HepG2 (cell line): ENCODE measurements around the gene COG4. TPM values are rescaled to one million over a fixed set of nuclear protein-coding genes. Genes with fewer than 3 reads are reported as not detected.
A peak's percentile ranks its signal among the peaks of the same experiment; 100 is the strongest.

Experiments
- ARNTL ChIP-seq: sonication (generic); formaldehyde crosslinking; IDR thresholded peaks from 2 replicates; pipeline ENCODE4 v1.4.0; 2020; ENCODE audit warnings: mild to moderate bottlenecking, missing genetic modification reagents
- CC2D1A ChIP-seq: sonication (generic); formaldehyde crosslinking; IDR thresholded peaks from 2 replicates; pipeline ENCODE4 v1.8.1; 2023; ENCODE audit warnings: mild to moderate bottlenecking, missing genetic modification reagents
- FOXA1 ChIP-seq, 2 experiments: fragments of 450-650 bp in 1 of 2; sonication (generic) in 1 of 2; formaldehyde crosslinking in 1 of 2; IDR thresholded peaks; 2 replicates each; pipeline versions ENCODE4 v1.4.0 to v1.6.1; 2016 to 2020; ENCODE audit warnings: missing genetic modification reagents in 1 of 2
- KDM2A ChIP-seq: sonication (generic); formaldehyde crosslinking; IDR thresholded peaks from 2 replicates; pipeline ENCODE4 v1.4.0; 2020; ENCODE audit warnings: low read depth, missing genetic modification reagents, borderline replicate concordance
- KDM3A ChIP-seq: IDR thresholded peaks from 2 replicates; pipeline ENCODE4 v1.6.1; 2018; ENCODE audit warnings: low read depth, missing compliant biosample characterization
- KDM4B ChIP-seq: sonication (generic); formaldehyde crosslinking; IDR thresholded peaks from 2 replicates; pipeline ENCODE4 v1.4.0; 2020; ENCODE audit warnings: missing genetic modification reagents
- MIER2 ChIP-seq: IDR thresholded peaks from 2 replicates; pipeline ENCODE4 v1.6.1; 2016; ENCODE audit warnings: missing biosample characterization, missing genetic modification reagents
- RAD21 ChIP-seq: fragments of 450-650 bp; formaldehyde crosslinking; IDR thresholded peaks from 2 replicates; pipeline ENCODE4 v1.5.0; 2020; ENCODE audit warnings: mild to moderate bottlenecking
- SRSF1 ChIP-seq: fragments of 200-400 bp; formaldehyde crosslinking; optimal IDR thresholded peaks from 2 replicates; pipeline ENCODE3; 2017; ENCODE audit warnings: mild to moderate bottlenecking, low read depth, low read length, moderate library complexity
- TAF15 ChIP-seq: fragments of 200-400 bp; formaldehyde crosslinking; IDR thresholded peaks from one replicate; pipeline ENCODE4 v1.6.1; 2018; ENCODE audit warnings: mild to moderate bottlenecking, low read depth, low read length; ENCODE audit not compliant: poor library complexity, severe bottlenecking
- ZFP62 ChIP-seq: sonication (generic); formaldehyde crosslinking; IDR thresholded peaks from 2 replicates; pipeline ENCODE4 v1.4.0; 2020; ENCODE audit warnings: missing genetic modification reagents
- ZNF251 ChIP-seq: sonication (generic); formaldehyde crosslinking; IDR thresholded peaks from 2 replicates; pipeline ENCODE4 v1.9.0; 2021; ENCODE audit warnings: mild to moderate bottlenecking, missing genetic modification reagents
- ZNF724P ChIP-seq: sonication (generic); formaldehyde crosslinking; IDR thresholded peaks from 2 replicates; pipeline ENCODE4 v1.8.0; 2022; ENCODE audit warnings: missing genetic modification reagents, borderline replicate concordance
- ZNF75D ChIP-seq: sonication (generic); formaldehyde crosslinking; IDR thresholded peaks from 2 replicates; pipeline ENCODE4 v1.8.1; 2023; ENCODE audit warnings: missing genetic modification reagents, mild to moderate bottlenecking, borderline replicate concordance
- ZSCAN21 ChIP-seq: sonication (generic); formaldehyde crosslinking; IDR thresholded peaks from 2 replicates; pipeline ENCODE4 v1.8.0; 2022; ENCODE audit warnings: mild to moderate bottlenecking, missing genetic modification reagents, moderate library complexity, borderline replicate concordance
- polyA plus RNA-seq, 8 experiments: library from polyadenylated mRNA; depleted of rRNA in 3 of 8; stranded (reverse) in 7 of 8; unstranded in 1 of 8; fragments of >200 nt; fragmentation: Illumina TruSeq in 4 of 8; extraction: Trizol in 4 of 8; gene quantifications; 2 replicates each; pipeline versions ENCODE4 v1.2.1 to v1.2.3, GENCODE V29; 2011 to 2016; ENCODE audit warnings: low read depth in 4 of 8, missing spikeins in 1 of 8, mixed read lengths in 1 of 8; ENCODE audit not compliant: insufficient read depth in 1 of 8
- total RNA-seq, 5 experiments: library from RNA; depleted of rRNA; stranded (reverse); fragments of >200 nt; fragmentation: Illumina TruSeq; extraction: Trizol; gene quantifications; 2 replicates each; pipeline ENCODE4 v1.2.3, GENCODE V29; 2016; ENCODE audit warnings: low read depth in 1 of 5
- TF ChIP-seq, protein P1 (sequence below): sonication (generic); formaldehyde crosslinking; IDR thresholded peaks from 2 replicates; pipeline ENCODE4 v1.5.0; 2020; ENCODE audit warnings: missing genetic modification reagents
- TF ChIP-seq, protein P2 (sequence below), 2 experiments: sonication (generic) in 1 of 2; formaldehyde crosslinking in 1 of 2; IDR thresholded peaks; 2 replicates each; pipeline versions ENCODE4 v1.4.0 to v1.6.1; 2016 to 2020; ENCODE audit warnings: borderline replicate concordance in 1 of 2, low read depth in 1 of 2, mild to moderate bottlenecking in 1 of 2, missing genetic modification reagents in 1 of 2
- TF ChIP-seq, protein P3 (sequence below): sonication (generic); formaldehyde crosslinking; IDR thresholded peaks from 2 replicates; pipeline ENCODE4 v1.8.0; 2022; ENCODE audit warnings: missing genetic modification reagents, low read depth, mild to moderate bottlenecking, borderline replicate concordance
- TF ChIP-seq, protein P4 (sequence below): sonication (generic); formaldehyde crosslinking; IDR thresholded peaks from 2 replicates; pipeline ENCODE4 v1.5.0; 2020; ENCODE audit warnings: mild to moderate bottlenecking, missing genetic modification reagents
- TF ChIP-seq, protein P5 (sequence below): conservative IDR thresholded peaks from 2 replicates; pipeline ENCODE4 v1.6.1; 2018; ENCODE audit warnings: missing genetic modification reagents

Gene COG4
- total and polyA plus RNA-seq, 2 of the 13 experiments (the other 11 are each of a cell fraction or from before 2014, with no cell fraction given): 51.1 to 73.8 TPM

DNA sequence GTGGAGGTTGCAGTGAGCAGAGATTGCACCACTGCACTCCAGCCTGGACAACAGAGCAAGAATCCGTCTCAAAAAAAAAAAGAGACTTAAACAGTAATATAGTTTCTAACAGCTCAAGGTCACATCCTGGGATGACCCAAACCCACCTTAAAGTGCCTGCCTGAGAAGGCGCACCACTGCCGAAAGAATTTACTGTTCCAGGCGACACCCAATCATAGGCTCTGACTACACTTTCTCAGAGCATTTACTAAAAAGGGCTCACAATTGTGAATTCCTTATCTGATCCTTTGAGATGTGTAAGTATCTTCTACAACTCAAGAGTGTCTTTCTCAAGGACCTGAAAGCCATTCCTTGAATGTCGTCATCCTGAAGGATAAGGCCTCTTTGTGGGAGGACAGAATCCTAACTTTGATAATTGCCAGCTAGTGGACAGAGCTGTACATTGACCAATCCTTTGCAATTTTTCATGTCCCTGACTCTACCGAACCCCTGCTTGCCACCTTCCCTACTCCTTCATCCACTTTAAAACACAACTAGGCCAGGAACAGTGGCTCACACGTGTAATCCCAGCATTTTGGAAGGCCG, 81.9 kb downstream of the COG4 start (continued):
- no peak for TF ChIP-seq ZSCAN21 (CRISPR knock-in tag)
- no peak for TF ChIP-seq TAF15
- no peak for TF ChIP-seq MIER2 (CRISPR knock-in tag)
- no peak for TF ChIP-seq ZNF251 (CRISPR knock-in tag)
- TF ChIP-seq ARNTL (CRISPR knock-in tag): no peak
- TF ChIP-seq, protein P1, sequence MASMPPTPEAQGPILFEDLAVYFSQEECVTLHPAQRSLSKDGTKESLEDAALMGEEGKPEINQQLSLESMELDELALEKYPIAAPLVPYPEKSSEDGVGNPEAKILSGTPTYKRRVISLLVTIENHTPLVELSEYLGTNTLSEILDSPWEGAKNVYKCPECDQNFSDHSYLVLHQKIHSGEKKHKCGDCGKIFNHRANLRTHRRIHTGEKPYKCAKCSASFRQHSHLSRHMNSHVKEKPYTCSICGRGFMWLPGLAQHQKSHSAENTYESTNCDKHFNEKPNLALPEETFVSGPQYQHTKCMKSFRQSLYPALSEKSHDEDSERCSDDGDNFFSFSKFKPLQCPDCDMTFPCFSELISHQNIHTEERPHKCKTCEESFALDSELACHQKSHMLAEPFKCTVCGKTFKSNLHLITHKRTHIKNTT (CRISPR knock-in tag): peak; percentile 21; the same call in 1 of the 2 replicates
- TF ChIP-seq RAD21 (CRISPR knock-in tag): 0 out of 2 replicates have a peak, but pooled peaks have one; percentile 14
- TF ChIP-seq ZFP62 (CRISPR knock-in tag): no peak
- TF ChIP-seq FOXA1 (IDR thresholded peaks at IDR 0.05): no peak
- TF ChIP-seq FOXA1 (CRISPR knock-in tag; IDR thresholded peaks at IDR 0.05): no peak
- TF ChIP-seq CC2D1A (CRISPR knock-in tag): no peak
- no peak for TF ChIP-seq KDM2A (CRISPR knock-in tag)
- TF ChIP-seq KDM3A (CRISPR knock-in tag): no peak
- TF ChIP-seq ZNF724P (CRISPR knock-in tag): no peak
- TF ChIP-seq, protein P2, sequence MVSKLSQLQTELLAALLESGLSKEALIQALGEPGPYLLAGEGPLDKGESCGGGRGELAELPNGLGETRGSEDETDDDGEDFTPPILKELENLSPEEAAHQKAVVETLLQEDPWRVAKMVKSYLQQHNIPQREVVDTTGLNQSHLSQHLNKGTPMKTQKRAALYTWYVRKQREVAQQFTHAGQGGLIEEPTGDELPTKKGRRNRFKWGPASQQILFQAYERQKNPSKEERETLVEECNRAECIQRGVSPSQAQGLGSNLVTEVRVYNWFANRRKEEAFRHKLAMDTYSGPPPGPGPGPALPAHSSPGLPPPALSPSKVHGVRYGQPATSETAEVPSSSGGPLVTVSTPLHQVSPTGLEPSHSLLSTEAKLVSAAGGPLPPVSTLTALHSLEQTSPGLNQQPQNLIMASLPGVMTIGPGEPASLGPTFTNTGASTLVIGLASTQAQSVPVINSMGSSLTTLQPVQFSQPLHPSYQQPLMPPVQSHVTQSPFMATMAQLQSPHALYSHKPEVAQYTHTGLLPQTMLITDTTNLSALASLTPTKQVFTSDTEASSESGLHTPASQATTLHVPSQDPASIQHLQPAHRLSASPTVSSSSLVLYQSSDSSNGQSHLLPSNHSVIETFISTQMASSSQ (IDR thresholded peaks at IDR 0.05; ENCODE audit: low read depth): no peak
- TF ChIP-seq, protein P2 (CRISPR knock-in tag; IDR thresholded peaks at IDR 0.05; ENCODE audit: borderline replicate concordance): 0 out of 2 replicates have a peak, but pooled peaks have one; percentile 22
- TF ChIP-seq KDM4B (CRISPR knock-in tag): no peak
- TF ChIP-seq, protein P3, sequence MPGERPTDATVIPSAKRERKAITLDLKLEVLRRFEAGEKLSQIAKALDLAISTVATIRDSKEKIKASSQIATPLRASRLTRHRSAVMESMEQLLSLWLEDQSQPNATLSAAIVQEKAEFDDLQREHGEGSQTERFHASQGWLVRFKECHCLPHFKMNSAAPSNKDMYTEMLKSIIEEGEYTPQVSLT (CRISPR knock-in tag): no peak
- TF ChIP-seq SRSF1: no peak
- 0 out of 2 replicates have a peak, but pooled peaks have one; percentile 19 for TF ChIP-seq ZNF75D (CRISPR knock-in tag)
- TF ChIP-seq, protein P4, sequence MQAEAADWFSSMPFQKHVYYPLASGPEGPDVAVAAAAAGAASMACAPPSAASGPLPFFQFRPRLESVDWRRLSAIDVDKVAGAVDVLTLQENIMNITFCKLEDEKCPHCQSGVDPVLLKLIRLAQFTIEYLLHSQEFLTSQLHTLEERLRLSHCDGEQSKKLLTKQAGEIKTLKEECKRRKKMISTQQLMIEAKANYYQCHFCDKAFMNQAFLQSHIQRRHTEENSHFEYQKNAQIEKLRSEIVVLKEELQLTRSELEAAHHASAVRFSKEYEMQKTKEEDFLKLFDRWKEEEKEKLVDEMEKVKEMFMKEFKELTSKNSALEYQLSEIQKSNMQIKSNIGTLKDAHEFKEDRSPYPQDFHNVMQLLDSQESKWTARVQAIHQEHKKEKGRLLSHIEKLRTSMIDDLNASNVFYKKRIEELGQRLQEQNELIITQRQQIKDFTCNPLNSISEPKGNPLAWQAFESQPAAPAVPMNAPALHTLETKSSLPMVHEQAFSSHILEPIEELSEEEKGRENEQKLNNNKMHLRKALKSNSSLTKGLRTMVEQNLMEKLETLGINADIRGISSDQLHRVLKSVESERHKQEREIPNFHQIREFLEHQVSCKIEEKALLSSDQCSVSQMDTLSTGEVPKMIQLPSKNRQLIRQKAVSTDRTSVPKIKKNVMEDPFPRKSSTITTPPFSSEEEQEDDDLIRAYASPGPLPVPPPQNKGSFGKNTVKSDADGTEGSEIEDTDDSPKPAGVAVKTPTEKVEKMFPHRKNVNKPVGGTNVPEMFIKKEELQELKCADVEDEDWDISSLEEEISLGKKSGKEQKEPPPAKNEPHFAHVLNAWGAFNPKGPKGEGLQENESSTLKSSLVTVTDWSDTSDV (CRISPR knock-in tag): no peak
- TF ChIP-seq, protein P5, sequence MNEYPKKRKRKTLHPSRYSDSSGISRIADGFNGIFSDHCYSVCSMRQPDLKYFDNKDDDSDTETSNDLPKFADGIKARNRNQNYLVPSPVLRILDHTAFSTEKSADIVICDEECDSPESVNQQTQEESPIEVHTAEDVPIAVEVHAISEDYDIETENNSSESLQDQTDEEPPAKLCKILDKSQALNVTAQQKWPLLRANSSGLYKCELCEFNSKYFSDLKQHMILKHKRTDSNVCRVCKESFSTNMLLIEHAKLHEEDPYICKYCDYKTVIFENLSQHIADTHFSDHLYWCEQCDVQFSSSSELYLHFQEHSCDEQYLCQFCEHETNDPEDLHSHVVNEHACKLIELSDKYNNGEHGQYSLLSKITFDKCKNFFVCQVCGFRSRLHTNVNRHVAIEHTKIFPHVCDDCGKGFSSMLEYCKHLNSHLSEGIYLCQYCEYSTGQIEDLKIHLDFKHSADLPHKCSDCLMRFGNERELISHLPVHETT (CRISPR knock-in tag): no peak
